ENCODE measurements around the gene CCNB3. TPM values are rescaled to one million over a fixed set of nuclear protein-coding genes. Genes with fewer than 3 reads are reported as not detected.
"Not testable (repeated sequence)": the region's sequence is repeated elsewhere in the genome, so short reads cannot be mapped to it uniquely, and the experiment has no call there.

The CCNB3 gene
- total RNA-seq, 2 experiments from 2014 or later: 0.21 to 0.76 TPM

GRCh38 chrX:50188859-50189600 is 15.5 kb upstream of the CCNB3 start:
- Mint-ChIP-seq H3K9me3 (ENCODE audit: insufficient read depth) (no peaks in the 10 kb centered on the region), H3K4me3 (no peak overlapping the region), H3K27me3 (ENCODE audit: low read depth) (peaks cover 2% of the 10 kb centered on the region), H3K27ac (no peak overlapping the region), H3K36me3 (ENCODE audit: low read depth) (no peaks in the 10 kb centered on the region), H3K4me1 (ENCODE audit: low read depth) (no peaks in the 10 kb centered on the region)
- CTCF ChIA-PET: no interaction called here
- no peak for DNase-seq
- POLR2A ChIA-PET: no interaction called here
- no peak for ATAC-seq

DNA sequence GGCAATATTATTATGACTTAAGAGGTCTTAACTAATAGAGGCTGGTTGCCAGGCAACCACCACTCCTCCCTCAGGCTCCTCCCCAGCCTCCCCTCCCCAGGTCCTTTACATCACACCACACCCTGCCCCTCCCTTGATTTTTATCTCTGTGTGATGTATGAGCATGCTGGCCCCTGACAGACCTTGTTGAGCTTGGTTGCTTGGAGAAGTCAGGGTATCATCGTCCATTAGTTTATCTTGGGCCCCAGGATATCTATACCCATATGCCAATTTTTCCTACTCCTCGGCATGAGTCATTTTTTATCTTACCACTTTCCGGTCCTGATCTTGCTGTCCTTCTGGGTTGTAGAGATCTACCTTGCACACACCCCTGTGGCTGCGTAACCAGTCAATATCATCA is 6.2 kb upstream of the CCNB3 start:
- ChIA-PET CTCF (no interaction called here), POLR2A (no interaction called here)
- H3K27me3 Mint-ChIP-seq (ENCODE audit: low read depth): peaks cover 8% of the 10 kb centered on the region
- ATAC-seq: no peak
- H3K9me3 Mint-ChIP-seq (ENCODE audit: insufficient read depth): no peaks in the 10 kb centered on the region
- no peak overlapping the region for H3K27ac Mint-ChIP-seq
- H3K36me3 Mint-ChIP-seq (ENCODE audit: low read depth): no peaks in the 10 kb centered on the region
- H3K4me3 Mint-ChIP-seq: no peak overlapping the region
- no peak for DNase-seq
- H3K4me1 Mint-ChIP-seq (ENCODE audit: low read depth): peaks cover 1% of the 10 kb centered on the region

DNA sequence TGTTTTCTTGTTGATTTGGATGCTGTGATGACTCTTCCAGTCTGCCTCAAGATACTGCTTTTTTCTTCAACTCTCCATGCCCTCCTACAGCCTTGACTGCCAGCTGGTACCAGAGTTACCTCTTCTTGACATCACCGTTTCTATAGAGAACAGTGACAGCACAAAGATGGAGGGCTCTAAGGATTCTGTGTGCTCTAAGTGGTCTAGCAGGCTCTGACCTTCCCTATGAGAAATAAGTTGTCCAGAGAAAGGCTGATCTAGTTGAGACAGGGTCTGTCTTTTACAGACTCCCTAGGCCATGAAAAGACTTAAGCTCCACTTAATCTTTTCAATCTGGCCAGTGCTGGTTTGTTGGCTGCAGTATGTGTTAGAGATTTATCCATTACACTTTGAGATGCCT is 3.7 kb upstream of the CCNB3 start, which contains the start of gene AKAP4:
Gene AKAP4 (minus strand): TSS at position 101 of the 400 bp plus-strand sequence. CDS start 118 bp downstream, outside the sequence.
- POLR2A ChIA-PET: no interaction called here

DNA sequence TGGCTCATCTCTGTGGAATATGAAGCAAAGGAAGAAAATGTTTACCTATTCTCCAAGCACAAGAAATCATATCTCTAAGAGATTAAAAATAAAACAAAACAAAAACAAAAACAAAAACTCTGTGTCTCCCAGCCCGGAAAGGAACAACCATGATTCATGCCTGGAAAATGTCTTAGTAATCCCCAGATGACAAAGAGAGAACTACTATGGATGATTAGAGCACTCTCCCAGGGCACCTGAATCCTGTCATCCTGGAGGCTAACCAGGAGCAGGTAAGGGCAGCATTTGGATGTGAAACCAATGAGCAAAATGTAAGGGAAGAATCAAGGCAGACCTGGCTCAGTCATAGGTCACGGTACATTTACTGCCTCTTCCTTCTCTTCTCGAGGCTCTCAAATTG is 2.0 kb upstream of the CCNB3 start:
- no peak overlapping the region for H3K4me3 Mint-ChIP-seq
- CTCF ChIA-PET: no interaction called here
- POLR2A ChIA-PET: no interaction called here
- H3K27me3 Mint-ChIP-seq (ENCODE audit: low read depth): no peaks in the 10 kb centered on the region
- no peak for DNase-seq
- peaks cover 14% of the 10 kb centered on the region for H3K4me1 Mint-ChIP-seq (ENCODE audit: low read depth)
- no peak overlapping the region for H3K27ac Mint-ChIP-seq
- H3K9me3 Mint-ChIP-seq (ENCODE audit: insufficient read depth): no peaks in the 10 kb centered on the region
- ATAC-seq: no peak
- H3K36me3 Mint-ChIP-seq (ENCODE audit: low read depth): no peaks in the 10 kb centered on the region

More for the DNA sequence above, 3.7 kb upstream of the CCNB3 start, which contains the start of gene AKAP4:
- H3K27ac Mint-ChIP-seq: no peak within 1 kb of the TSS
- DNase-seq (no peak), ATAC-seq (no peak)
- no peak within 1 kb of the TSS for H3K4me3 Mint-ChIP-seq
- H3K9me3 Mint-ChIP-seq (ENCODE audit: insufficient read depth): no peaks in the 10 kb centered on the region
- CTCF ChIA-PET: no interaction called here
- H3K4me1 Mint-ChIP-seq (ENCODE audit: low read depth): peaks cover 14% of the 10 kb centered on the region
- peaks cover 8% of the 10 kb centered on the region for H3K27me3 Mint-ChIP-seq (ENCODE audit: low read depth)
- H3K36me3 Mint-ChIP-seq (ENCODE audit: low read depth): no peaks in the 10 kb centered on the region

GRCh38 chrX:50206753-50207152 is 2.2 kb downstream of the CCNB3 start:
- CTCF ChIA-PET: interaction anchor here (1.4 kb wide), 1 partner anchor 285 kb away, joined by 3 read pairs; the partner anchor contains the start of gene CLCN5
- no peak for ATAC-seq

DNA sequence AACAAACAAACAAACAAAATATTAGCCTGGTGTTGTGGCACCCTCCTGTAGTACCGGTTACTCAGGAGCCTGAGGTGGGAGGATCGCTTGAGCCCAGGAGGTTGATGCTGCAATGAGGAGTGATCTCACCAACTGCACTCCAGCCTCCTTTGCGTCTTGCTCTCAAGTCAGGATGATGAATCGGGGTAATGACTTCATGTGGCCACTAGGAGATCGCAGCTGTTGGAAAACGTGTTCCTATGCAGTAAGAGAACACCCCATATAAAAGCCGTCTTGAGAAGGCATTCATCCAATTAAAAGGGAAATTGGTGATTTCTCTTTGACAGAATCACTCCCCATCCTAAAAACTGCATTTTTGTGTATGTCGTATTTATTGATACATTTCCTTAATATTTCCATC is 6.9 kb downstream of the CCNB3 start:
- no peaks in the 10 kb centered on the region for H3K27me3 Mint-ChIP-seq (ENCODE audit: low read depth)
- no peak overlapping the region for H3K4me3 Mint-ChIP-seq
- CTCF ChIA-PET: no interaction called here
- no peaks in the 10 kb centered on the region for H3K36me3 Mint-ChIP-seq (ENCODE audit: low read depth)
- no peak for DNase-seq
- no peaks in the 10 kb centered on the region for H3K9me3 Mint-ChIP-seq (ENCODE audit: insufficient read depth)
- POLR2A ChIA-PET: no interaction called here
- no peak for ATAC-seq
- H3K27ac Mint-ChIP-seq: no peak overlapping the region
- H3K4me1 Mint-ChIP-seq (ENCODE audit: low read depth): no peaks in the 10 kb centered on the region

More at GRCh38 chrX:50206753-50207152, 2.2 kb downstream of the CCNB3 start:
- POLR2A ChIA-PET: no interaction called here
- no peak overlapping the region for H3K27ac Mint-ChIP-seq
- DNase-seq: no peak
- no peaks in the 10 kb centered on the region for H3K27me3 Mint-ChIP-seq (ENCODE audit: low read depth)
- H3K9me3 Mint-ChIP-seq (ENCODE audit: insufficient read depth): no peaks in the 10 kb centered on the region
- H3K4me1 Mint-ChIP-seq (ENCODE audit: low read depth): peaks cover 14% of the 10 kb centered on the region
- H3K36me3 Mint-ChIP-seq (ENCODE audit: low read depth): no peaks in the 10 kb centered on the region
- H3K4me3 Mint-ChIP-seq: no peak overlapping the region

DNA sequence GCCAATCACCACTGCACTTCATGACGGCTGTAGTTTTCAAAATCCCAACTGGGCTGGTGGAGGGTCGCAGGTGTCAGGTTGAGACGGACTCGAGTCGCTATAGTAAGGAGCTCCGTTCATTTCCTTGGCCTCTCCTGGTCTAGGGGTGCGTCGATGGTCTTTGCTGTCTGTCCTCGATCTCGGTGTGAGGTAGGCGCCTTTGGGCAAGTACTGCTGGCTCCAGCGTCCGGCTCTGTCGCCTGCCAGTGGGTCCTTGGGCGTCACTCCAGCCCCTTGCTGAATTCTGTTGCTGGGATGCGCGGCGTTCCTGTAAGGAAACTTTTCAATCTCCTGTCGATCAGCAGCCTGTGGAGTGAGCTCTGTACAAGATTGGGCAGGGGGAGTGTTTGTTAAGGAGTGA is 76.7 kb downstream of the CCNB3 start:
- Mint-ChIP-seq H3K27ac (no peak overlapping the region), H3K4me3 (no peak overlapping the region), H3K27me3 (ENCODE audit: low read depth) (no peaks in the 10 kb centered on the region), H3K4me1 (ENCODE audit: low read depth) (no peaks in the 10 kb centered on the region), H3K36me3 (ENCODE audit: low read depth) (no peaks in the 10 kb centered on the region), H3K9me3 (ENCODE audit: insufficient read depth) (no peaks in the 10 kb centered on the region)
- no peak for DNase-seq
- POLR2A ChIA-PET: no interaction called here
- ATAC-seq: no peak
- CTCF ChIA-PET: no interaction called here

GRCh38 chrX:50327235-50327634 is 122.7 kb downstream of the CCNB3 start:
- no peaks in the 10 kb centered on the region for H3K27me3 Mint-ChIP-seq (ENCODE audit: low read depth)
- DNase-seq (no peak), ATAC-seq (no peak)
- H3K27ac Mint-ChIP-seq: no peak overlapping the region
- H3K4me1 Mint-ChIP-seq (ENCODE audit: low read depth): no peaks in the 10 kb centered on the region
- CTCF ChIA-PET: no interaction called here
- H3K9me3 Mint-ChIP-seq (ENCODE audit: insufficient read depth): no peaks in the 10 kb centered on the region
- H3K4me3 Mint-ChIP-seq: no peak overlapping the region
- H3K36me3 Mint-ChIP-seq (ENCODE audit: low read depth): no peaks in the 10 kb centered on the region
- POLR2A ChIA-PET: no interaction called here

DNA sequence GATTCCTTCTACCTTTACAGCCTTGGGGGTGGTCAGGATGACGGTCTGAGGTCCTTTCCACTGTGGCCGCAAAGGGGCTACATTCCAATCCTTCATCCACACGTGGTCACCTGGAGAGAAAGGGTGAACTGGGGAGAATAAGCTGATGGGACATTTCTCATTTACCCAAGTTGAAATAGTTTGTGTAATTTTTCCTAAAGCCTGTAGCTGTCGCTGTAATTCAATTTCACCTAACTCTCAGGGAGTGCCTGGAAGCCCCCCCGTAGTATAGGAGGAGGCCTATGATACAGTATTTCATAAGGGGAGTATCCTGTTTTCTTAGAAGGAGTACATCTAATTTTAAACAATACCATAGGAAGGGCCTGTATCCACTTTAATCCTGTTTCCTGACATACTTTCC is 128.1 kb downstream of the CCNB3 start:
- H3K4me1 Mint-ChIP-seq (ENCODE audit: low read depth); POLR2A ChIA-PET; H3K9me3 Mint-ChIP-seq (ENCODE audit: insufficient read depth); H3K27ac Mint-ChIP-seq; ATAC-seq; DNase-seq; H3K27me3 Mint-ChIP-seq (ENCODE audit: low read depth); H3K4me3 Mint-ChIP-seq; CTCF ChIA-PET; H3K36me3 Mint-ChIP-seq (ENCODE audit: low read depth): not testable (repeated sequence)

DNA sequence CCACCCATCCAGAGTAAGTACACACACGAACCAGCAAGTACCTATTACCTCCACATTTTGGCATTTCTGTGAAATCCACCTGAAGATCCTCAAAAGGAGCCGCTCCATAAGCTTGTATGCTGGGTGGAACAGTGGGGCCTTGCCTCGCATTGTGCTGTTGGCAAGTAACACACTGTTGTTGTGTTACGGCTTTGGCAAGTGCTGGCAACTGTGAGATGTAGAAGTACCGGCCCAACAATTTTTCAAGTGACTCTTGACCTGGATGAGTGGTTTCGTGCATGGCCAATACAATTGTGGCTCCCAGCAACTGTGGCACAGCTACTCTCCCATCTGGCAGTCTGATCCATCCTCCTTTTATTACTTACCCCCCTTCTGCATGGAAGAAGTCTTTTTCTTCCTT is 128.7 kb downstream of the CCNB3 start:
- H3K27me3 Mint-ChIP-seq (ENCODE audit: low read depth): no peaks in the 10 kb centered on the region
- H3K9me3 Mint-ChIP-seq (ENCODE audit: insufficient read depth): no peaks in the 10 kb centered on the region
- POLR2A ChIA-PET: no interaction called here
- CTCF ChIA-PET: no interaction called here
- no peak for ATAC-seq
- no peak for DNase-seq
- no peak overlapping the region for H3K27ac Mint-ChIP-seq
- H3K4me1 Mint-ChIP-seq (ENCODE audit: low read depth): no peaks in the 10 kb centered on the region
- H3K4me3 Mint-ChIP-seq: no peak overlapping the region
- no peaks in the 10 kb centered on the region for H3K36me3 Mint-ChIP-seq (ENCODE audit: low read depth)

GRCh38 chrX:50343917-50344316 is 139.4 kb downstream of the CCNB3 start:
- CTCF ChIA-PET: interaction anchor here (0.6 kb wide), 1 partner anchor 20 kb away, joined by 3 read pairs; no protein-coding TSS in a partner anchor
- Mint-ChIP-seq H3K4me3 (no peak overlapping the region), H3K27me3 (ENCODE audit: low read depth) (no peaks in the 10 kb centered on the region), H3K4me1 (ENCODE audit: low read depth) (no peaks in the 10 kb centered on the region), H3K9me3 (ENCODE audit: insufficient read depth) (no peaks in the 10 kb centered on the region), H3K36me3 (ENCODE audit: low read depth) (no peaks in the 10 kb centered on the region), H3K27ac (no peak overlapping the region)
- DNase-seq (no peak), ATAC-seq (no peak)
- POLR2A ChIA-PET: no interaction called here

- CTCF ChIA-PET: no interaction called here
- H3K4me1 Mint-ChIP-seq (ENCODE audit: low read depth): no peaks in the 10 kb centered on the region
- H3K36me3 Mint-ChIP-seq (ENCODE audit: low read depth): no peaks in the 10 kb centered on the region
- DNase-seq (no peak), ATAC-seq (no peak)
- H3K4me3 Mint-ChIP-seq: no peak overlapping the region
- POLR2A ChIA-PET: no interaction called here
- H3K27ac Mint-ChIP-seq: no peak overlapping the region
- H3K9me3 Mint-ChIP-seq (ENCODE audit: insufficient read depth): no peaks in the 10 kb centered on the region
- H3K27me3 Mint-ChIP-seq (ENCODE audit: low read depth): no peaks in the 10 kb centered on the region
These were observed 168.4 kb downstream of the CCNB3 start for GRCh38 chrX:50372966-50373365.

All from activated CD8-positive, alpha-beta T cell treated with anti-CD3 and anti-CD28 coated beads, Interleukin-2, amount 10 ng/mL, durations not matched to agents 7 days and 5 days (primary cell).